ENCODE measurements around the gene PSMC6.

DNA sequence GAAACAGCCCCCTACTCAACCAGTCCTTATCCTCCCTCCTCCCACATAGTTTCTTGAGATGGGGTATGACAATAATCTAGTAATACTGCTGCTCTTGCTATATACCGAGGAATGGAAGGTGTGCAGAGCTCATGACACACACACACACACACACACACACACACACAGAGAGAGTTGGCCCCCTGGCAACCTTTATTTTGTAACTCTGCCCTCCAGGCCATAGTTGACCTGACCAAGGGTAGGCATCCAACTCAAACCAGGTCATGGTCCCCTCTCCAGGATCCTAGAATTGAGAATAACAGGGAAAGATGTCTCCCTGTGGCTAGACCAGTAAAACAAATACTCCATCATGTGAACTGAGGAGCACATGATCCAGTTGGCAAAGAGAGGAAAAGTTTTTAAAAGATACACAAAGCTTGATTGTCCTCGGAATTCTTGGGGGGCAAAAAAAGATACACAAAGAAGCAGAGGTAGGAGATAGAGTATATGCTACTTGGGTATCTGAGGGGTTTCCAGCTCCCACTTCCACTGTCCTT, 22.9 kb upstream of the PSMC6 start:
- TF ChIP-seq, protein P1, sequence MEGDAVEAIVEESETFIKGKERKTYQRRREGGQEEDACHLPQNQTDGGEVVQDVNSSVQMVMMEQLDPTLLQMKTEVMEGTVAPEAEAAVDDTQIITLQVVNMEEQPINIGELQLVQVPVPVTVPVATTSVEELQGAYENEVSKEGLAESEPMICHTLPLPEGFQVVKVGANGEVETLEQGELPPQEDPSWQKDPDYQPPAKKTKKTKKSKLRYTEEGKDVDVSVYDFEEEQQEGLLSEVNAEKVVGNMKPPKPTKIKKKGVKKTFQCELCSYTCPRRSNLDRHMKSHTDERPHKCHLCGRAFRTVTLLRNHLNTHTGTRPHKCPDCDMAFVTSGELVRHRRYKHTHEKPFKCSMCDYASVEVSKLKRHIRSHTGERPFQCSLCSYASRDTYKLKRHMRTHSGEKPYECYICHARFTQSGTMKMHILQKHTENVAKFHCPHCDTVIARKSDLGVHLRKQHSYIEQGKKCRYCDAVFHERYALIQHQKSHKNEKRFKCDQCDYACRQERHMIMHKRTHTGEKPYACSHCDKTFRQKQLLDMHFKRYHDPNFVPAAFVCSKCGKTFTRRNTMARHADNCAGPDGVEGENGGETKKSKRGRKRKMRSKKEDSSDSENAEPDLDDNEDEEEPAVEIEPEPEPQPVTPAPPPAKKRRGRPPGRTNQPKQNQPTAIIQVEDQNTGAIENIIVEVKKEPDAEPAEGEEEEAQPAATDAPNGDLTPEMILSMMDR (IDR thresholded peaks at IDR 0.05): no peak
- no peak for TF ChIP-seq POLR2A (IDR thresholded peaks at IDR 0.05)

Measured in heart left ventricle (tissue), 13 donors.